HUES64 (cell line): ENCODE data around the gene TEX261.
A peak's percentile ranks its signal among the peaks of the same experiment; 100 is the strongest.

Experiments
- H3K27ac ChIP-seq: 2 replicates; pipeline ENCODE4 v1.7.0; 2013; ENCODE audit warnings: low read depth, low read length, inconsistent platforms
- H3K27me3 ChIP-seq: 2 replicates; pipeline ENCODE4 v1.6.1; 2013; ENCODE audit warnings: mild to moderate bottlenecking, low read length; ENCODE audit not compliant: insufficient read depth
- H3K36me3 ChIP-seq: 2 replicates; pipeline ENCODE4 v1.6.1; 2013; ENCODE audit warnings: mild to moderate bottlenecking, low read length; ENCODE audit not compliant: insufficient read depth
- H3K4me1 ChIP-seq: 2 replicates; pipeline ENCODE4 v1.6.1; 2013; ENCODE audit warnings: mild to moderate bottlenecking, low read length, moderate library complexity; ENCODE audit not compliant: insufficient read depth
- H3K4me3 ChIP-seq: 2 replicates; pipeline ENCODE4 v1.5.1; 2013; ENCODE audit warnings: mild to moderate bottlenecking, low read length, moderate library complexity
- H3K9ac ChIP-seq: 2 replicates; pipeline ENCODE4 v1.6.1; 2013; ENCODE audit warnings: mild to moderate bottlenecking, low read depth, low read length
- H3K9me3 ChIP-seq: 2 replicates; pipeline ENCODE4 v1.6.1; 2013; ENCODE audit warnings: low read depth, low read length; ENCODE audit not compliant: insufficient read depth
- WGBS: fragments of 150-250, 120-280 bp; methylation state at CpG from one replicate; pipeline ENCODE4 v1.1.7; 2013; ENCODE audit warnings: missing lambda C conversion rate; 5-methylcytosine and 5-hydroxymethylcytosine counted together

The TEX261 gene

DNA sequence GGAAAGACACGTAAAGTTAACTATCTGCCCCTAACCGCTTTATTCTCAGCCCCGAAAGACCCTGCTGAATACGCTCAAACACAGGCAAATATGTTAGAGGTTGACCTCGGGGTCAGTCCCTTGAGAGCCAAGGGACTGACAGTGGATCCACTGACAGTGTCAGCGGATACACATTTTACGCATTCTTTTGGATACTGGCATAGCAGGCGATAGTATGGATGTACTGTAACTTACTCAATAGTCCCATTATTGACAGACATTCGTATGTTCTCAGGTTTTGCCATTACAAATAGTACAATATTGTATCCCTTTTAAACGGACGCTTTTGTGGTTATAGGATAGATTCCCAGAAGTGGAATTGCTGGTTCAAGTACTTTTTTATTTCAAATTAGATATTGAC lies 45.6 kb downstream of the TEX261 start:
- no peak overlapping the region for H3K27ac ChIP-seq
- WGBS = 84% methylated on average over 11 of the region's 11 CpGs
- no peaks in the 10 kb centered on the region for H3K9me3 ChIP-seq
- no peaks in the 10 kb centered on the region for H3K36me3 ChIP-seq
- no peak overlapping the region for H3K4me3 ChIP-seq
- H3K27me3 ChIP-seq = peaks cover 85% of the 10 kb centered on the region
- peaks cover 6% of the 10 kb centered on the region; the same call in 1 of the 2 replicates for H3K4me1 ChIP-seq
- no peak overlapping the region for H3K9ac ChIP-seq

DNA sequence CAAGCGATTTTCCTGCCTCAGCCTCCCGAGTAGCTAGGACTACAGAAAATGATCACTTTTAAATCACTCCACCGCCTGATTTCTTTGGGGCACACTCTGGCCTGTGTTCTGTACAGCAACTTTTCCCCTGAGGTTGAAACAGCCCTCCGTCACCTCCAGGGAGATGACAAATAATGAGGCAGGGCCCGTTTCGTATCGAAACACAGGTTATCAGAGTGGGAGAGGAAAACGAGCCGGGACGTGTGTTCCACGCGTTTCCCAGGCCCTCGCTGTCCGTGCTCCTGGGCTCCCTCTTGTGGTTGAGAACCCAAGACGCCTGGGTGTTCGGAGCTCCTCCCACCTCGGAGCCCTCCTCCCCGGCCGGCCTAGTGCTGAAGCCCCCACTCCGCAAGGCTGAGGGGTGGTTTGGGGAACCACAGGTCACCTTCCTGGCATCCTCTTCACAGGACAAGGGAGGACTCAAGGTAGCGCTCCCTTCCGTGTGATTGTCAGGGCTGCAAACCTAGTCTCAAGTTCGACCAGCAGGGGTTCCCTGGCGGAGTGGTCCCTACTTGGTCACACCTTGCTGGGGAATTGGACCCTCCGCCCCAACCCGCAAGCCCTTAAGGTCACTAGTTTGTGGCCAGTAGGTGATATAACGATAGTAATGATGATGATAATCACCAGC lies 46.2 kb downstream of the TEX261 start:
- Histone ChIP-seq H3K9me3 (no peaks in the 10 kb centered on the region), H3K36me3 (no peaks in the 10 kb centered on the region), H3K4me3 (peak overlapping the region; percentile 37), H3K27me3 (peaks cover 79% of the 10 kb centered on the region), H3K4me1 (peaks cover 6% of the 10 kb centered on the region; the same call in 1 of the 2 replicates), H3K27ac (no peak overlapping the region), H3K9ac (no peak overlapping the region)
- WGBS = 13% methylated on average over 27 of the region's 27 CpGs

DNA sequence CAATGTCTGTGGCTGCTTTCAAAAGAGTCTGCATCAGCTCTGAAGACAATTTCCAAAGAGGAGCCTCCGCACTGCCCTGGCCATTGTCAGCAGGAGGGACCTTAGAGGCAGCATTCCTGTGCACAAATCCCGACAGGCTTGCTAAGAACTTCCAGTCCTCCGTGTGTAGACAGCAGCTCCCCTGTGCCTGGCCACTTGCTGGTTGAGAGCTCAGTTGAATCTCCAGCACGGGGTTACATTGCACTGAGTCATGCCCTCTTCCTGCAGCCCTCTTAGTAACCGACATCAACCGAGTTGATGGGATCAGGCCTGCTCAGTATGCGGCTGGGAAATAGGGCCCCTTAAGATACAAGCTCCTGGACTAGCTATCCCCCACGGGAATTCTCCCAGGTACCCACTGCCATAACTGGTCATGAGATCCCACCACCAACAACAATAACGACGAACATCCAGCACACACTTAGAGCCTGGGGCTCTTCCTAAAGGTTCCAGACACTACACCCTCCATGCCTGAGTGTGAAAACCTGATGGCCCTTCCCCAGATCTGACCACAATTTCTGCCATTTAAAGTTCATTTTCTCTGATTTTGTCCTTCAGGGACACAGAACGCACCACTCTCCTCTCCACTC lies 47.0 kb downstream of the TEX261 start:
- Histone ChIP-seq H3K4me1 (peaks cover 13% of the 10 kb centered on the region; the same call in 1 of the 2 replicates), H3K9me3 (no peaks in the 10 kb centered on the region), H3K27ac (no peak overlapping the region), H3K27me3 (peaks cover 79% of the 10 kb centered on the region), H3K36me3 (no peaks in the 10 kb centered on the region), H3K9ac (no peak overlapping the region), H3K4me3 (no peak overlapping the region)
- WGBS = 28% methylated on average over 11 of the region's 11 CpGs

DNA sequence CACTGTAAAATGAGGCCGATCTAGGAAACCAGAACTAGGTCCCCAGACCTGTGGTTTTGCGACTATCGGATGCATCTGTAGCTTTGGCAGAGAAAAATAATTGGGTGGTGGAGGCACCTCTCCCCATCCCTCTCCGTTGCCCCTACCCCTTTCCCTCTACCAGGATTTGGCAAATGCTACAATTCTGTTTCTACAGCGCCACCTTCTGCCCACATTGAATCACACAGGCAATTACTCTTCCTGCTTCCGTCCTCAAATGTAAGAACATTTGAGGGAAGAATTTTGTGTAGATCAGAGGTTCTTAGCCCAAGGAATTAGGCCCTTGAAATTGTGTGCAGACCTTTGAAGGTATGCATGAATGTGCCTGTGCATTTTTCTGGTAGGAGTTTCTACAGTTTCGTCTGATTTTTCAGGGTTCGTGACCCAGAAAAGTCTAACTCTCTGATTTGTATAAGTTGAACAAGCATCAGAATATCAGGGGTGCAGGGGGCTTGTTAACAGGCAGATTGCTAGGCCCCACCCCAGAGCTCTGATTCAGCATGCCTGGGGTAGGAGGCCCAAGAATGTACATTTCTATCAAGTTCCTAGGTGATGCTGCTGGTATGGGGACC lies 47.7 kb downstream of the TEX261 start:
- Histone ChIP-seq H3K27me3 (peaks cover 82% of the 10 kb centered on the region), H3K4me1 (peaks cover 13% of the 10 kb centered on the region; the same call in 1 of the 2 replicates), H3K4me3 (no peak overlapping the region), H3K27ac (no peak overlapping the region), H3K9ac (no peak overlapping the region), H3K36me3 (no peaks in the 10 kb centered on the region), H3K9me3 (no peaks in the 10 kb centered on the region)
- 25% methylated on average over 7 of the region's 8 CpGs for WGBS

DNA sequence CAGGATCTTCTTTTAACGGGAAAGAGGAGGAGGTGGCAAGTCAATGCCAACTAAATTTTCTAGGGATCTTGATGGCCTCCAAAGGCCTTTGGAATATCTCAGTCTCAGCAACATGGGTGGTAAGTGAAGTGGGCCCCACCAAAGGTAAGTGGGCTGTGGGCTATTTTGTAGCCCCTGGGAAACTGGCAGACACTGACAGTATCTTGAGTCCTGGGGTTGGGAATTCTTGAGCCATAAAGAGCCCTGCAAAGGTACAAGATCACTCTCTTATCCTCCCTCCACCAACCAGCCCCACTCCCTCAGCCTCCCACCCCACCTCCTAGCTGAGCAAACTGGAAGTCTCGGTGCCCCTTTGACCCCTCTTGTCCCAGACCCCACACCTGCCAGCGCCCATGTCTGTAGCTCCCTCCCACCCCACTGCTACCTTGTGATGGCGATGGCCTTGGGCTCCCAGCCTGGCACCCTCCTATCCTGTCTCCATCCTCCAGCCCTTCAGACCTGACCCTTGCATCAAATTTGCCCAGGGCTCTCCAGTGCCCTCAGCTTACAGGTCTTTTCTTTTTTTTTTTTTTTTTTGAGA lies 50.5 kb downstream of the TEX261 start:
- peaks cover 86% of the 10 kb centered on the region for H3K27me3 ChIP-seq
- H3K4me1 ChIP-seq = peaks cover 17% of the 10 kb centered on the region
- H3K9me3 ChIP-seq = no peaks in the 10 kb centered on the region
- H3K27ac ChIP-seq = no peak overlapping the region
- no peak overlapping the region for H3K4me3 ChIP-seq
- no peak overlapping the region for H3K9ac ChIP-seq
- H3K36me3 ChIP-seq = no peaks in the 10 kb centered on the region
- 83% methylated on average over 4 of the region's 4 CpGs for WGBS

DNA sequence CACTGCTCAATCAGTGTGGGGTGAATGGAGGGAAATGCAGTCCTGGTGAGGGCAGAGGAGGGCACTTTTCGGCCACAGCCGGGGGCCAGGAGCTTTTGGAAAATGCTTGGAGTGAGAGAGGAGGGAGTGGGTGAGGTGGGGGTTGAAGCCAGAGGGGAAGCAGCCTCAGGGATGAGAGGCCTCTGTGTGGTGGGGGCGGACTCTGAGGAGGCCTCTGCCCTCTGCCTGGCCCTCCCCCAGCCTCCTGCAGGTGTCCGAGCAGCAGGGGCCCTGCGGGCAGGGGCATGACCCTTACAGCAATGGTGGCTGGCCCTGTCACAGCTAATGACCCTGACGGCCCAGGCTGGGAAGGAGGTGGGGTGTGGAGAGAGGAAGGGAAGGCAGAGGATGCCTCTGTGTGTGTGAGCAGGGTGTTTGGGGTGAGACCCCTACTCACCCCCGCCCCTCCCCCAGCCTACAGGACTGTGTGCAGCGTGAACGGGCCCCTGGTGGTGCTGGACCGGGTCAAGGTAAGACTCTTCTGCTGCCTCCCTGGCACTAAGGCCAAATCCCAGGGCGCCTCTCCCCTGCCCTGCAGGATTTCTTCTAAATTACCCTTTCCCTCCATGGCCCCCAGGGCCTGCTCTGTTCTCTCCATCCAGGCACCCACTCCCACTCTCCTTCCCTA lies 51.3 kb downstream of the TEX261 start:
- no peak overlapping the region for H3K9ac ChIP-seq
- peaks cover 86% of the 10 kb centered on the region for H3K27me3 ChIP-seq
- no peaks in the 10 kb centered on the region for H3K9me3 ChIP-seq
- H3K36me3 ChIP-seq = no peaks in the 10 kb centered on the region
- H3K4me1 ChIP-seq = peaks cover 23% of the 10 kb centered on the region
- no peak overlapping the region for H3K4me3 ChIP-seq
- no peak overlapping the region for H3K27ac ChIP-seq
- WGBS = 37% methylated on average over 11 of the region's 11 CpGs

DNA sequence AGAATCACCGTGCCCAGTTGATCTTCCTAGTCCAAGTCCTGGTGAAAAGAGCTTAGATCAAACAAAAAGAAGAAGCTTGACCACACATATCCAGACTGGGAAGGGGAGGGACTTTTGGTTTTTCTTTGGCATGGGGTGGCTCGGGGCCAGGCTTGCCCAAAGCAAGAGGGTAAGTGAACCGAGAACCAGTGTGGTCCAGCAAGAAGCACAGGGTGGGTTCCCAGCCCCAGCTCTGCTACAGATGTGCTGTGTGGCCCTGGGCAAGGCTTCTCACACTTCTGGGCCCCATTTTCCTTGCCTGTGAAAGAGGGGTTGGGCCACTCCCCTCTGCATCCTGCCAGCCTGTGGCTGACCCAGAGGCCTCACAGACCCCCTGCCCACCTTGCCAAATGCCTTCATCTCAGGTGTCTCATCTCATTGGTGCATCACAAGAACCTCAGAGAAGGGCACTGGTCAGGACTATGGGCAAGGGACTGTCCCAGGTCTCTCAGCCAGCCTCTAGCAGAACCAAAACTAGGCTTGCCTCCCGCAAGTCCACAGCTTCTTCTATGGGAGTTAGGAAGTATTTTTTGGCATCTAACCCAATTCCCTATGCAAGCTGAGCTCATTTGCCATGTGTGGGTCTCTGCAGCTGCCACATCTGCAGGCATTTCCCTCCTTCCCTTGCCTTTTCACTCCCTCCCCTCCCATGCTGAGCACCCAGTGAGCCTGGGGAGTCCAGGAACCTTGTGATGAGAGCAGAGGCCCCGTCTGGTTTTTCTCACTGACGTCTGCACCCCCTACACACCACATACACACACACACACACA lies 52.1 kb downstream of the TEX261 start:
- no peaks in the 10 kb centered on the region for H3K36me3 ChIP-seq
- peaks cover 85% of the 10 kb centered on the region for H3K27me3 ChIP-seq
- H3K4me3 ChIP-seq = no peak overlapping the region
- H3K27ac ChIP-seq = no peak overlapping the region
- H3K9me3 ChIP-seq = no peaks in the 10 kb centered on the region
- no peak overlapping the region for H3K9ac ChIP-seq
- WGBS = 64% methylated on average over 5 of the region's 6 CpGs
- peaks cover 24% of the 10 kb centered on the region for H3K4me1 ChIP-seq

DNA sequence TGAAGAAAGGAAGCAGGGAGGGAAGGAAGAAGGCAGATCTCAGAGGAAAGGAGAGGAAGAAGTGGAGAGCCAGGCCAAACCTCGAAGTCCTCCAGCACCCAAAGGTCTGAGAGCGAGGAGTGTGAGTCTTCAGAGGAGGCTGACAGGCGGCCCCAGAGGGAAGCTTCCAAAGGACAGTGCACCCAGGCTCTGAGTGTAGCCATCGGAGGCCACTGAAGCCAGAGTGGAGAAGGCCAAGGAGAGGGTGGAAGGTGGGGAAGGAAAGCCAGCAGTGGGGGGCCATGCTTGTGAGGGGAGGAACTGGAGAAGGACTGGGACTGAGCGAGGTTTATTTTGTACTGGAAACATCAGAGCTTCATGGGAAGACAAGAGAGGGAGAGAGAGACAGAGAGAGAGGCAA lies 53.0 kb downstream of the TEX261 start:
- peaks cover 21% of the 10 kb centered on the region for H3K4me1 ChIP-seq
- no peaks in the 10 kb centered on the region for H3K9me3 ChIP-seq
- no peak overlapping the region for H3K4me3 ChIP-seq
- WGBS = 85% methylated on average over 5 of the region's 5 CpGs
- no peak overlapping the region for H3K27ac ChIP-seq
- no peaks in the 10 kb centered on the region for H3K36me3 ChIP-seq
- peaks cover 80% of the 10 kb centered on the region for H3K27me3 ChIP-seq
- H3K9ac ChIP-seq = no peak overlapping the region

DNA sequence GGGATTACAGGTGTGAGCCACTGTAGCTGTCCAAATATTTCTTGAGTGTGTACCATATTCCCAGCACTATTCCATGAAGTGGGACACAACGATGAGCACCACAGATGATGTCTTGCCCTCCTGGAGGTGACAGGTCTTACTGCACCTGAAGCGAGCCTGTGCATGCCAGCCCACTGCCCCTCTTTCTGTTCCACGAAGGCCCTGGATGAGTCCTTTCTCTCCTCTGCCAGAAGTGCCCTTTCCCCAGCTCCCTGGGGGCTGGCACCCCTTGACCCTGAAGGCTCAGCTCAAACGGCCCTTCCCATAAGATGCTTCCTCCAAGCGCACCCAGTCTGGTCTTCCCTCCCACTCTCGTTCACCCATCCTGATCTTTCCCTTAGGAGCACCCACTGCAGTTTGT lies 53.5 kb downstream of the TEX261 start:
- Histone ChIP-seq H3K27me3 (peaks cover 80% of the 10 kb centered on the region), H3K36me3 (no peaks in the 10 kb centered on the region), H3K27ac (no peak overlapping the region), H3K9ac (no peak overlapping the region), H3K4me1 (peaks cover 21% of the 10 kb centered on the region), H3K9me3 (no peaks in the 10 kb centered on the region), H3K4me3 (no peak overlapping the region)
- WGBS = 81% methylated on average over 6 of the region's 6 CpGs

DNA sequence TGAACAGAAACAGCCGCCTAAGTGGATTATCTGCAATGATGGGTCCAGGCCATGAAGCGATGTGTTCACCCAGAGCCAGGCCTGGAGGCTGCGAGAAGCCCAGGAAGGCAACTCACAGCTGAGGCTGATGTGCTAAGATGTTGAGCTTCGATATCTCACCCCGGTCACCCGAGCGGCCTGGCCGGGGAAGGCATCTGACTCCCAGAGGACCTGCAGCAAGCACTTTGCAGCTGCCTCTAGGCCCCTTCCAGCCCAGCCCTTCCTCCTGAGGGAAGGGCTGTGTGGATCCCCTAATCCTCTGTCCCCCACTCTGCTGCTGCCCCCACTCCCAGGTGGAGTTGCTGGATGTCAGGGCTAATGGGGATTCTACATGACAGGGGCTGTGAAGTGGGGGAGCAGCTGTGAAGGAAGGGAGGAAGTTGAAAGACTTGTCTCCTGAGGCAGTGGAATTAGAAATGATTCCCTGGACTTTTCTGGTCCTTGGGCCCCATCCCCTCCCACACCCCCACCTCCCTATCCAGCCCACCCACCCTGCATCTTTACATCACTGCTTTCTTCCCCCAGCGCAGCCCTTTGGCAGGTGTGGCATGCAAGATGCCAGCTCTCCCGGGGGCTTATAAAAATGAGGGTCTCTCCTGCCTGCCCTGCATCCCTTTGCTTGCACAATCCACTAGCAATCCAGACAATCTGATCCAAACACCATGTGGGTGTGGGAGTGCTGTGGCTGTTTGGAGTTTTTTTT lies 54.7 kb downstream of the TEX261 start:
- Histone ChIP-seq H3K9me3 (no peaks in the 10 kb centered on the region), H3K27me3 (peaks cover 69% of the 10 kb centered on the region), H3K4me1 (peaks cover 21% of the 10 kb centered on the region), H3K36me3 (no peaks in the 10 kb centered on the region), H3K27ac (no peak overlapping the region), H3K9ac (no peak overlapping the region), H3K4me3 (no peak overlapping the region)
- 79% methylated on average over 10 of the region's 10 CpGs for WGBS
